Small intestine (tissue), 7 donors: Measurements from ENCODE around the gene SORCS2. TPM values are rescaled to one million over a fixed set of nuclear protein-coding genes. Genes with fewer than 3 reads are reported as not detected.

ENCODE experiments used
- DNase-seq, 2 donors: peaks; one replicate each; pipeline versions ENCODE4 v3.0.0 to v3.0.0-alpha.2; 2013
- FAIRE-seq: peaks from 2 replicates; lab custom pipeline; 2012; peaks lifted over from hg19 to GRCh38; lab: Jason Lieb, UNC
- H3K27ac ChIP-seq, 3 donors: one replicate each; pipeline ENCODE4 v1.5.1; 2013; ENCODE audit warnings: low read length in 2 of 3, mild to moderate bottlenecking in 2 of 3, control low read depth in 1 of 3, inconsistent platforms in 1 of 3, low read depth in 1 of 3, moderate library complexity in 1 of 3
- H3K27me3 ChIP-seq, 3 donors: one replicate each; pipeline ENCODE4 v1.6.1; 2013; ENCODE audit warnings: low read length in 3 of 3, inconsistent platforms in 1 of 3; ENCODE audit not compliant: control insufficient read depth in 3 of 3, insufficient read depth in 3 of 3
- H3K36me3 ChIP-seq, 3 donors: one replicate each; pipeline ENCODE4 v1.6.1; 2013; ENCODE audit warnings: low read length in 3 of 3, inconsistent platforms in 1 of 3, low read depth in 1 of 3, mild to moderate bottlenecking in 1 of 3, moderate library complexity in 1 of 3; ENCODE audit not compliant: control insufficient read depth in 3 of 3, insufficient read depth in 2 of 3
- H3K4me1 ChIP-seq, 3 donors: one replicate each; pipeline ENCODE4 v1.6.1; 2013; ENCODE audit warnings: low read length in 2 of 3, inconsistent platforms in 1 of 3, low read depth in 1 of 3, mild to moderate bottlenecking in 1 of 3, moderate library complexity in 1 of 3; ENCODE audit not compliant: control insufficient read depth in 3 of 3, insufficient read depth in 2 of 3
- H3K4me3 ChIP-seq, 3 donors: one replicate each; pipeline ENCODE4 v1.5.1; 2013; ENCODE audit warnings: low read length in 3 of 3, control low read depth in 1 of 3, inconsistent platforms in 1 of 3, low read depth in 1 of 3, mild to moderate bottlenecking in 1 of 3, moderate library complexity in 1 of 3
- H3K9me3 ChIP-seq, 2 donors: one replicate each; pipeline ENCODE4 v1.6.1; 2013; ENCODE audit warnings: low read depth in 1 of 2, low read length in 1 of 2; ENCODE audit not compliant: control insufficient read depth in 2 of 2, insufficient read depth in 1 of 2
- WGBS, 3 donors: extraction: QIAGEN DNeasy Blood & Tissue Kit; methylation state at CpG; one replicate each; pipeline ENCODE4 v1.1.7; 2013; 5-methylcytosine and 5-hydroxymethylcytosine counted together
- polyA plus RNA-seq, 4 donors: library from polyadenylated mRNA; stranded (reverse) in 3 of 4; unstranded in 1 of 4; fragments of 200-250 nt in 3 of 4; fragments of 120-200 nt in 1 of 4; gene quantifications; one replicate each; pipeline versions ENCODE4 v1.2.1 to v1.2.3, GENCODE V29; 2013
- donor health status: healthy with polysubstance abuse.
- donor health status: control.
- donor health status: control.
- donor health status: Bipolar disorder and iron deficiency.
- donor health status: healthy.

Gene SORCS2
- polyA plus RNA-seq, 4 donors = 0.63 to 3.3 (median 2.2) TPM; not detected in 1

DNA sequence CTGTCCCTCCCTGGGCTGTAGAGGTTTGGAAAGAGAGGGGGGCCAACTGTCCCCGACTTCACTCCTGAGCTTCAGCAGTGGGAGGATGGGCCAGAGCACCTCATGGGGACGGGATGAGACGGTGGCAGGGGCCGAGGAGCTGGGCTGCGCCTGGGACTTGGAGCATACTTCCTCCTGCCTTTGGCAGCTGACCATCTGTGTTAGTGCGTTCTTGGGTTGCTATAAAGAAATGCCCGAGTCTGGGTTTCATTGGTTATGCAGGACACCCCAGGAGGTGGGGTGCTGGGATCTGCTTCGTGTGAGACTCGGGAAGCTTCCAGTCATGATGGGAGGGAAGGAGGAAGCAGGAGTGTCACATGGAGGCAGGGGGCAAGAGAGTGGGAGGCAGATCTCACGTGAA lies 235.0 kb downstream of the SORCS2 start:
- H3K27me3 ChIP-seq = no peaks in the 10 kb centered on the region

DNA sequence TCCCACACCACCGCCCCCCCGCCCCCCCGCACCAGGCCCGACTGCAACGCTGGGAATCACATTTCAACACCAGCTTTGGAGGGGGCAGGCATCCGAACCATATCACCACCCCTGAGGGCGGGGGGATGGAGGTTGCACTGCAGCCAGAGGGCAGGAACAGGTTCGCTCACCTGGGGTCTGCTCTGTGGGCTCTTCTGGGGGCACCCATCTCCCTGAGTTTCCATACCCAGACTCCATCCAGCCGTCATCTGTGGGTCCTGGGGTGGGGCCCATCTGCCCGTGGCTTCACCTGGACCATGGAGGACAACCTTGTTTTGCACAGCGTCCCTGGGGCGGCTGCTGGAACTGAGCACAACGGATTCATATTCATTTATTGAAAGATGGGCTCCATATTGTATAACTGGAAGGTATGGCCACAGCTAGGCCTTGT lies 235.5 kb downstream of the SORCS2 start:
- no peak overlapping the region for H3K27ac ChIP-seq
- 80 to 85% (median 80%) methylated on average over 13 of the region's 13 CpGs for WGBS, 3 donors
- no peaks in the 10 kb centered on the region for H3K36me3 ChIP-seq
- no peak for DNase-seq
- no peaks in the 10 kb centered on the region for H3K9me3 ChIP-seq
- FAIRE-seq = no peak
- no peaks in the 10 kb centered on the region for H3K4me1 ChIP-seq
- H3K27me3 ChIP-seq = no peaks in the 10 kb centered on the region
- no peak overlapping the region for H3K4me3 ChIP-seq

More for the DNA sequence above, 235.0 kb downstream of the SORCS2 start:
- FAIRE-seq = no peak
- H3K27ac ChIP-seq = no peak overlapping the region
- no peak overlapping the region for H3K4me3 ChIP-seq
- no peak for DNase-seq
- no peaks in the 10 kb centered on the region for H3K36me3 ChIP-seq
- 65 to 73% (median 69%) methylated on average over 10 of the region's 10 CpGs for WGBS, 3 donors
- H3K9me3 ChIP-seq = no peaks in the 10 kb centered on the region
- H3K4me1 ChIP-seq = no peaks in the 10 kb centered on the region

DNA sequence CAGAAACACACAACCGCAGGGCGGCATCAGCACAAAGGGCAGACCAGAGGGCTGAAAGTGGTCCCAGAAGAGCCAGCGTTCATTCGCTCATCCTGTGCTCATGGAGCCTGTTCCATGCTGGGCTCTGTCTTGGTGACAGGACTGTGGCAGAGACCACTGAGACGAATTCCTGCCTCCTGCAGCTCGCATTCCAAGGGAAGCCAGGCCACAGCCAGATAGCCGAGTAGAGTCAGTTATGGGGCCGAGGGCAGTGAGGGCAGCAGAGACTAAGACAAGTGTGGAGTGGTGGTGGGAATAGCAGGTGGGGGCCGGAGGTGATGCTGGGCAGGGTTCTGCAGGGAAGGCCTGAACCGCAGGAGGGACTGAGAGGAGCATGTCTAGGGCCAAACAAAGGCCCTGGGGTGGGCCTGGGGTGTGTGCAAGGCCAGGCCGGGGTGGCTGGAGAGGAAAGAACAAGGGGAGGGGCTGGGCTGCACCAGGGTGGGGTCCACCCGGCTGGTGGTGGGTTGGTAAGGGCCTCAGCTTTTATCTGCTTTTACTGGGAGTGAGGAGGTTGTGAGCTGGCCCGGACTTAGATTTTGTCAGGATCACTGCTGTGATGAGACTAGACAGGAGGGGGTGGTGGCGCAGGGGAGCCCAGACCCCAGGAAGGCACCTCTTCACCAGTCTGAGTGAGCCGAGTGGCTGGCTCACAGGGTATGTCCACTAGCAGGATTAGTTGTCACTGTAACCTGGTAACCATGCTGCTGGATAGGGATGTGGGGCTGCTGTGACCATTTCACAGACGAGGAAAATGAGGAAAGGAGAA lies 236.1 kb downstream of the SORCS2 start:
- H3K27me3 ChIP-seq = no peaks in the 10 kb centered on the region
- H3K4me3 ChIP-seq = no peak overlapping the region
- no peaks in the 10 kb centered on the region for H3K36me3 ChIP-seq
- no peaks in the 10 kb centered on the region for H3K9me3 ChIP-seq
- 80 to 84% (median 81%) methylated on average over 16 of the region's 16 CpGs for WGBS, 3 donors
- no peak for FAIRE-seq
- no peak overlapping the region for H3K27ac ChIP-seq
- DNase-seq = no peak
- H3K4me1 ChIP-seq = no peaks in the 10 kb centered on the region

DNA sequence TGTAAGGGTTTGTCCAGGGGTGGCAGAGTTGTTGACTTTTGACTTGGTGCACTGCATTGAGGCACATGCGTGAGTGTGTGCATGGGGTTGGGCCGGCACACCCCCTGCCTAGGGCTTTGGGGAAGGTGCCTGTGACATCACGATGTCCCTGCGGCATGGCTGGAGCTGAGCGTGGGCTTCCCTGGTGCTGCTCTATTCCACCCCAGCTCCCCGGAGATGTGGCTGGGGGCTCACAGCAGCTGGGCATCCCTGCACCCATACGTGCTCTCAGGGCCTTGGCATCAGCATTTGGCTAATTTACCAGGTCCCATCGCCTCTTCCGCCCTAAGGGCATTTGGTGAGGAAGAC lies 236.7 kb downstream of the SORCS2 start:
- Histone ChIP-seq H3K27ac (no peak overlapping the region), H3K4me1 (no peaks in the 10 kb centered on the region), H3K27me3 (no peaks in the 10 kb centered on the region), H3K36me3 (no peaks in the 10 kb centered on the region), H3K4me3 (no peak overlapping the region), H3K9me3 (no peaks in the 10 kb centered on the region)
- FAIRE-seq = no peak
- WGBS, 3 donors = 79 to 86% (median 85%) methylated on average over 9 of the region's 9 CpGs
- no peak for DNase-seq

DNA sequence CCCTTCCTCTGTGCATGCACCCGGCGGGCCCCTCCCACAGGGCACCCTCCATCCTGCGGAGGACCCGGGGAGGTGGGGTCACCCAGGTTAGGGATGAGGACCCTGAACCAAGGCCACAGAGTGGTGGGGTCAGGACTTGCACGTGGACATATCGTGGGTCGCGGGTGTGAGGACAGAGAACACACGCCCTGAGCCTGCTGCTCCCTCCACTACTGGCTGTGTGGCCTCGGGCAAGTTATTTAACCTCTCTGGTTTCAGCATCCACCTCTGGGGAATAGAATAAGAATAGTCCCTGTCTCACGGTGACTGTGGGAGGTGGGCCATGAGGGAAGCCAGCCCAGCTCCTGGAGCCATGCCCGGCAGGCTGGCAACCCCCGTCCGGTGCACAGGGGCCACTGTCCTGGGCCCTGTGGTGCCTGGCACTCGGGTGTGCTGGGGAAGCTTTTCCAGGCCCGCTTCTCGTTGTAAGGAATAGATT lies 237.3 kb downstream of the SORCS2 start:
- no peaks in the 10 kb centered on the region for H3K9me3 ChIP-seq
- no peaks in the 10 kb centered on the region for H3K36me3 ChIP-seq
- DNase-seq (no peak), FAIRE-seq (no peak)
- no peak overlapping the region for H3K27ac ChIP-seq
- WGBS, 3 donors = 66 to 76% (median 68%) methylated on average over 17 of the region's 17 CpGs
- H3K4me3 ChIP-seq = no peak overlapping the region
- H3K27me3 ChIP-seq = no peaks in the 10 kb centered on the region
- peaks cover 0 to 5% (median 0%) of the 10 kb centered on the region in 3 donors for H3K4me1 ChIP-seq

DNA sequence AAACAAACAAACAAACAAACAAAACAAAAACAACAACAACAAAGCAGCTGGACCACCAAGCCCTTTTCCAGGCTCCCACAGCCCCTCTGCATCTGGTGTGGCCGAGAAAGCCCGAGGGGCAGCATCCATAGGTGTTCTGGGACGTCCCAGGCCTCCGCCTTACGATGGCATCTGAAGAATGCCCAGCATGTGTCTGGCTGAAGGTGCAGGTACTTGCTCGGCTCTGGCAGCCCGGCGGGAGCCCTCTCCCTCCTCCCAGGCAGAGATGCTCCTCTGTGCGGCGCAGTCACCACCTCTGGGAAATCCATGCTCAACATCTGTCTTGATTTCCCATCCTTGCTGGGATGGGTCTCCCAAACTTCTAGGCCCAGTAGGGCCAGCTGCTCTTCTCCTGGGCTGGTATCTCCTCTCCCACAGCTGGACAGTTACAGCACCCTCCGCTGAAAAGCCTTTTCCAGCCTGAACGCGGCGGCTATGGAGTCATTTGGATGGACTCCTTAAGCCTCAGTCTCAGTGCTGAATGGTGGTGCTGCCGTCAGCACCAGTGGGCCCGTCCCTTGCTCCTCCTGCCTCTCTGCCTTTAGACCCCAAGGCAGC lies 238.1 kb downstream of the SORCS2 start:
- Histone ChIP-seq H3K27ac (no peak overlapping the region), H3K4me1 (peaks cover 0 to 12% (median 0%) of the 10 kb centered on the region in 3 donors), H3K27me3 (no peaks in the 10 kb centered on the region), H3K9me3 (no peaks in the 10 kb centered on the region), H3K36me3 (no peaks in the 10 kb centered on the region), H3K4me3 (no peak overlapping the region)
- FAIRE-seq (no peak), DNase-seq (no peak)
- WGBS, 3 donors = 52 to 61% (median 60%) methylated on average over 16 of the region's 16 CpGs

DNA sequence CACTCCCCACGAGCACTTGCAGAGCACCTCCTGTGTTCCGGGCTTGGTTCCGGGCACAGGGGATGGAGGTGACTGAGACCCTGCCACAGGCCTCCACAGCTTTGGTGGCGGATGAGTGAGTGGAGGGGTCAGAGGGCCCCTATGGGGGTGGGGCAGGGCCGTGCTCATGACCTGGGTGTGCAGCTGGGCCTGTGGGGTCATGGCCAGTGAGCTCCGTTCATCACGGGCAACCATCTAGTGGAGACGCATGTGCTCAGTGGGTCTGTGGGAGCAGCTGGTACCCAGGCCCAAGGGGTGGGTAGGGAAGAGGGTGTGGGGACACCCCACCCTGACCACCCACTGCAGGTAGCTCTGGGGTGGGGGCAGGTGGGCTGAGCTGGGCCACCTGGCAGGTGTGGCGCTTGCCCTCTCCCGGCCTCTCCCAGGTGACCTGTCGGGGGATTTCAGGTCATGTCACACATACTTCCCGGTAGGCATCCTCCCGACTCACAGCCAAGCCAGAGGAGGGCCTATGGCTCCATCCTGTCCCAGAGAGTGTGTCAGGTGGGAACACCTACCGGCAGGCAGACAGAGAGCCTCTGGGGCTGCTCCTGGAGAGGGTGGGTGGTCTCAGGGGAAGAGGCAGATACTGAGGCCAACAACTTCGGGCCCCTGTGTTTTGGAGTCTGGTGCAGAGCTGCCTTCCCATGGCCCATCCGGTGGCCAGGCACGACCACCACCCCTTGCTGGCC lies 238.8 kb downstream of the SORCS2 start:
- Histone ChIP-seq H3K4me3 (no peak overlapping the region), H3K4me1 (peaks cover 0 to 18% (median 0%) of the 10 kb centered on the region in 3 donors), H3K27me3 (no peaks in the 10 kb centered on the region), H3K36me3 (no peaks in the 10 kb centered on the region), H3K27ac (no peak overlapping the region), H3K9me3 (no peaks in the 10 kb centered on the region)
- WGBS, 3 donors = 72 to 80% (median 72%) methylated on average over 17 of the region's 17 CpGs
- DNase-seq = no peak
- FAIRE-seq = no peak

DNA sequence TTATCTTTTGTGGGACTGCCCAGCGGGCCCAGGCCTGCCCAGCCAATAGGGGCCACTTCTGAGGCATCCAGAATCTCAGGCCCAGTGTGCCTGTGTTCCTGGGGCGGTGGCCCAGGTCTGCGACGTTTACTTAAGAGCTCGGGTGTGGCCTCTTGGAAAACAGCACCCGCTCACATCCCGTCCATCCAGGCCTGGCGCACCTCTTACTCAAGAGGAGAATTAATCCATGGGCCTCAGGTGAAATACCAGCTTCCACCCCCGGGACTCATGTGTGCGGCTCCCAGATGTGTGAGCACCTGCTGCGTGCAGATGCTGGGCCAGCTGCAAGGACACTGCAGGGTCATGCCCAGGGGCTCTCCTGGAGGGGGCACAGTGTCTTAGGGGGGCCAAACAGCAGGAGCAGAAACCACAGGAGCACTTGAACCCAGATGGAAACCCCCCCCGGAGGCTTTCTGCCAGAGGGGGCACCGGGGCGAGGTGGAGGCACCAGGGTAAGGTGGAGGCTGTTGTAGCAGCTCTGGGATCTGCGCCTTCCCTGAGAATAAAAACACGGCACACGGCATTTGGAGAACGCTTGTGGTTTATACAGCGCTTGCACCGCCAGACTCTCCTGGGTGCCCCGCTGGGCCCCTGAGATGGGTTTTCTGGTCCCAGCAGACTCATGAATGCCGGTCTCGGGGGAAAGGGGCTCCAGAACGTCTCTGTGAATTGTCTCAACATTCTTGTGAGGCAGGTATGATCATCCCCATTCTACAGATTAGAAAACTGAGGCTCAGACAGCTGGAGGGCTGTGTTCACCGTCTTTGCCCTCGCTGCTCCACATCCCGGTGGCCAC lies 239.6 kb downstream of the SORCS2 start:
- H3K9me3 ChIP-seq = no peaks in the 10 kb centered on the region
- H3K4me3 ChIP-seq = no peak overlapping the region
- DNase-seq (no peak), FAIRE-seq (no peak)
- H3K36me3 ChIP-seq = no peaks in the 10 kb centered on the region
- H3K4me1 ChIP-seq = peaks cover 0 to 24% (median 0%) of the 10 kb centered on the region in 3 donors
- no peaks in the 10 kb centered on the region for H3K27me3 ChIP-seq
- 65 to 85% (median 70%) methylated on average over 27 of the region's 27 CpGs for WGBS, 3 donors
- no peak overlapping the region for H3K27ac ChIP-seq
